ENCODE measurements around the gene BIN1.

GRCh38 chr2:127058246-127058953, 48.6 kb downstream of the BIN1 start:
- TF ChIP-seq EZH2 (optimal IDR thresholded peaks at IDR 0.05; ENCODE audit: low read depth, low read length), result no peak
- no peak for TF ChIP-seq EZH2phosphoT487 (IDR thresholded peaks at IDR 0.05; ENCODE audit: low read length)
